Measurements from ENCODE around the gene ALKAL2. TPM values are rescaled to one million over a fixed set of nuclear protein-coding genes. Genes with fewer than 3 reads are reported as not detected.

Gene ALKAL2
- total and polyA plus RNA-seq, 9 of the 15 experiments (the other 6 are each of a cell fraction or from before 2014, with no cell fraction given), result not detected

- Histone ChIP-seq H3K4me3 (no peak overlapping the region), H3K9ac (ENCODE audit: insufficient read depth in 1 of 2, low read depth in 2 of 2, low read length in 2 of 2) (no peak overlapping the region), H3K4me2 (ENCODE audit: insufficient read depth, low read length) (no peak overlapping the region), H3K36me3 (ENCODE audit: control insufficient read depth, insufficient read depth, low read length) (peaks cover 94% of the 10 kb centered on the region), H3K27ac (ENCODE audit: extremely low read depth, low read depth, low read length) (no peak overlapping the region), H3K9me1 (ENCODE audit: control insufficient read depth, insufficient read depth, low read length) (peaks cover 3% of the 10 kb centered on the region), H3K9me3 (replicated peaks; ENCODE audit: control insufficient read depth, insufficient read depth, low read depth, low read length) (no peaks in the 10 kb centered on the region), H3K79me2 (ENCODE audit: control insufficient read depth, insufficient read depth, low read length) (peaks cover 81% of the 10 kb centered on the region), H2AFZ (ENCODE audit: low read depth, low read length) (no peak overlapping the region), H3K27me3 (ENCODE audit: control insufficient read depth in 2 of 2, insufficient read depth in 2 of 2, low read length in 2 of 2) (no peaks in the 10 kb centered on the region), H4K20me1 (replicated peaks; ENCODE audit: control insufficient read depth, insufficient read depth, low read length) (peaks cover 34% of the 10 kb centered on the region), H3K4me1 (replicated peaks in 1 of 2; ENCODE audit: control insufficient read depth in 2 of 2, insufficient read depth in 2 of 2, low read length in 2 of 2) (peaks cover 0 to 7% of the 10 kb centered on the region in 2 experiments; a peak in 2 of 5 replicates)
- TF ChIP-seq DPF2 (IDR thresholded peaks at IDR 0.05) (no peak), CXXC5 (CRISPR knock-in tag; IDR thresholded peaks at IDR 0.05) (no peak)
- BruUV-seq (replicated peaks), result no TSS peak
- CTCF ChIA-PET (ENCODE audit: low intra/inter-chr PET ratio), result no interaction called here
- 81% methylated on average over 6 of the region's 6 CpGs for WGBS (ENCODE audit: insufficient coverage, low coverage, missing lambda C conversion rate)
- DNase-seq (ENCODE audit: extremely low read depth in 1 of 4, low spot score in 3 of 4) (no peak), ATAC-seq (no peak), FAIRE-seq (no peak)
- POLR2A ChIA-PET, result interaction anchor here (2.0 kb wide), 2 partner anchors 8 to 10 kb away, joined by 7 to 8 read pairs; no protein-coding TSS in a partner anchor
- in situ Hi-C loops (cut with MboI), result no loop called here
- intact Hi-C loops (cut with micrococcal nuclease), result no loop called here
These were observed 14.6 kb downstream of the ALKAL2 start for GRCh38 chr2:273333-273732.

GRCh38 chr2:271917-272316 lies 16.0 kb downstream of the ALKAL2 start:
- Histone ChIP-seq H3K4me2 (ENCODE audit: insufficient read depth, low read length) (no peak overlapping the region), H3K27me3 (ENCODE audit: control insufficient read depth in 2 of 2, insufficient read depth in 2 of 2, low read length in 2 of 2) (no peaks in the 10 kb centered on the region), H3K79me2 (ENCODE audit: control insufficient read depth, insufficient read depth, low read length) (peaks cover 95% of the 10 kb centered on the region), H3K4me1 (replicated peaks in 1 of 2; ENCODE audit: control insufficient read depth in 2 of 2, insufficient read depth in 2 of 2, low read length in 2 of 2) (peaks cover 0 to 19% of the 10 kb centered on the region in 2 experiments; a peak in 2 of 5 replicates), H3K36me3 (ENCODE audit: control insufficient read depth, insufficient read depth, low read length) (peaks cover 94% of the 10 kb centered on the region), H3K9me1 (ENCODE audit: control insufficient read depth, insufficient read depth, low read length) (peaks cover 3% of the 10 kb centered on the region), H3K27ac (ENCODE audit: extremely low read depth, low read depth, low read length) (no peak overlapping the region), H4K20me1 (replicated peaks; ENCODE audit: control insufficient read depth, insufficient read depth, low read length) (peaks cover 41% of the 10 kb centered on the region), H3K9me3 (replicated peaks; ENCODE audit: control insufficient read depth, insufficient read depth, low read depth, low read length) (no peaks in the 10 kb centered on the region), H3K9ac (ENCODE audit: insufficient read depth in 1 of 2, low read depth in 2 of 2, low read length in 2 of 2) (no peak overlapping the region), H2AFZ (ENCODE audit: low read depth, low read length) (no peak overlapping the region), H3K4me3 (no peak overlapping the region)
- FAIRE-seq, result no peak
- WGBS (ENCODE audit: insufficient coverage, low coverage, missing lambda C conversion rate), result 95% methylated on average over 12 of the region's 12 CpGs
- in situ Hi-C loops (cut with MboI), result no loop called here
- ChIA-PET POLR2A (interaction anchor here (0.6 to 2.0 kb wide), 2 partner anchors 9 to 200 kb away, joined by 3 to 8 read pairs; no protein-coding TSS in a partner anchor), CTCF (ENCODE audit: low intra/inter-chr PET ratio) (no interaction called here)
- DNase-seq (ENCODE audit: extremely low read depth in 1 of 4, low spot score in 3 of 4), result no peak
- no peak for ATAC-seq
- intact Hi-C loops (cut with micrococcal nuclease), result no loop called here
- BruUV-seq (replicated peaks), result no TSS peak
- TF ChIP-seq PTRF (tag; IDR thresholded peaks at IDR 0.05) (no peak), POLR3G (IDR thresholded peaks at IDR 0.05; ENCODE audit: extremely low read depth, insufficient read length, insufficient replicate concordance) (no peak), SMARCB1 (IDR thresholded peaks at IDR 0.05; ENCODE audit: insufficient read length, low read depth) (no peak), RBFOX2 (IDR thresholded peaks at IDR 0.05; ENCODE audit: low read depth, low read length) (0 out of 2 replicates have a peak, but pooled peaks have one; percentile 35), RBM34 (IDR thresholded peaks at IDR 0.05; ENCODE audit: borderline replicate concordance, insufficient read depth, low read length) (no peak), FOXM1 (IDR thresholded peaks at IDR 0.05; ENCODE audit: low read depth) (no peak), FOXM1 (CRISPR knock-in tag; IDR thresholded peaks at IDR 0.05; ENCODE audit: low read depth) (no peak), ZNF57 (CRISPR knock-in tag; IDR thresholded peaks at IDR 0.05) (no peak), TCFL5 (CRISPR knock-in tag; conservative IDR thresholded peaks at IDR 0.05) (no peak)
